ENCODE results near the gene MED12L. TPM values are rescaled to one million over a fixed set of nuclear protein-coding genes. Genes with fewer than 3 reads are reported as not detected.

Gene MED12L
- total RNA-seq, 3 donors from 2014 or later = 0.48 to 1.6 (median 1.6) TPM

DNA sequence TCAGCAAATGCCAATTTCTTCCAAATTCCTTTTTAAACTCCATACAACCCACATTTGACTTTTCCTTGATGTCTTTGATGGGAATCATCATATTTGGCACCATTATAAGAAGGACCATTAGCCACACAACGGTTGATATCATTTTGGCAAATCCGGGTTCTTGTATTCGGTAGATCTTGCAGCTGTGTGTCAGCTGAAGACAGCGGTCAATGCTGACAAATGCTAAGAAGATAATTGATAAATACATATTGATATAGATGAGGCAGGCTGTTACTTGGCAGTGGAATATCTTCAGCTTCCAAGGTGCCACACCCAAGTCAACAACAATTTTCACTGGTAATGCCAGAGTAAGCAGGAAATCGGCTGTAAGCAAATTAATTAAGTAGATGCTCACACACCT lies 113.4 kb downstream of the MED12L start:
- H3K4me1 ChIP-seq = no peaks in the 10 kb centered on the region
- no peaks in the 10 kb centered on the region for H3K27me3 ChIP-seq
- intact Hi-C loops (cut with DNase I; ENCODE audit: low total_unique reads) = no loop called here
- TF ChIP-seq POLR2A (IDR thresholded peaks at IDR 0.05) (no peak), POLR2AphosphoS5 (IDR thresholded peaks at IDR 0.05) (no peak)
- TF ChIP-seq, protein P1, sequence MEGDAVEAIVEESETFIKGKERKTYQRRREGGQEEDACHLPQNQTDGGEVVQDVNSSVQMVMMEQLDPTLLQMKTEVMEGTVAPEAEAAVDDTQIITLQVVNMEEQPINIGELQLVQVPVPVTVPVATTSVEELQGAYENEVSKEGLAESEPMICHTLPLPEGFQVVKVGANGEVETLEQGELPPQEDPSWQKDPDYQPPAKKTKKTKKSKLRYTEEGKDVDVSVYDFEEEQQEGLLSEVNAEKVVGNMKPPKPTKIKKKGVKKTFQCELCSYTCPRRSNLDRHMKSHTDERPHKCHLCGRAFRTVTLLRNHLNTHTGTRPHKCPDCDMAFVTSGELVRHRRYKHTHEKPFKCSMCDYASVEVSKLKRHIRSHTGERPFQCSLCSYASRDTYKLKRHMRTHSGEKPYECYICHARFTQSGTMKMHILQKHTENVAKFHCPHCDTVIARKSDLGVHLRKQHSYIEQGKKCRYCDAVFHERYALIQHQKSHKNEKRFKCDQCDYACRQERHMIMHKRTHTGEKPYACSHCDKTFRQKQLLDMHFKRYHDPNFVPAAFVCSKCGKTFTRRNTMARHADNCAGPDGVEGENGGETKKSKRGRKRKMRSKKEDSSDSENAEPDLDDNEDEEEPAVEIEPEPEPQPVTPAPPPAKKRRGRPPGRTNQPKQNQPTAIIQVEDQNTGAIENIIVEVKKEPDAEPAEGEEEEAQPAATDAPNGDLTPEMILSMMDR (IDR thresholded peaks at IDR 0.05) = no peak
- H3K36me3 ChIP-seq = no peaks in the 10 kb centered on the region
- DNase-seq (ENCODE audit: low spot score in 2 of 2) = no peak
- H3K27ac ChIP-seq = no peak overlapping the region
- H3K9me3 ChIP-seq = no peaks in the 10 kb centered on the region
- no peak overlapping the region for H3K4me3 ChIP-seq

DNA sequence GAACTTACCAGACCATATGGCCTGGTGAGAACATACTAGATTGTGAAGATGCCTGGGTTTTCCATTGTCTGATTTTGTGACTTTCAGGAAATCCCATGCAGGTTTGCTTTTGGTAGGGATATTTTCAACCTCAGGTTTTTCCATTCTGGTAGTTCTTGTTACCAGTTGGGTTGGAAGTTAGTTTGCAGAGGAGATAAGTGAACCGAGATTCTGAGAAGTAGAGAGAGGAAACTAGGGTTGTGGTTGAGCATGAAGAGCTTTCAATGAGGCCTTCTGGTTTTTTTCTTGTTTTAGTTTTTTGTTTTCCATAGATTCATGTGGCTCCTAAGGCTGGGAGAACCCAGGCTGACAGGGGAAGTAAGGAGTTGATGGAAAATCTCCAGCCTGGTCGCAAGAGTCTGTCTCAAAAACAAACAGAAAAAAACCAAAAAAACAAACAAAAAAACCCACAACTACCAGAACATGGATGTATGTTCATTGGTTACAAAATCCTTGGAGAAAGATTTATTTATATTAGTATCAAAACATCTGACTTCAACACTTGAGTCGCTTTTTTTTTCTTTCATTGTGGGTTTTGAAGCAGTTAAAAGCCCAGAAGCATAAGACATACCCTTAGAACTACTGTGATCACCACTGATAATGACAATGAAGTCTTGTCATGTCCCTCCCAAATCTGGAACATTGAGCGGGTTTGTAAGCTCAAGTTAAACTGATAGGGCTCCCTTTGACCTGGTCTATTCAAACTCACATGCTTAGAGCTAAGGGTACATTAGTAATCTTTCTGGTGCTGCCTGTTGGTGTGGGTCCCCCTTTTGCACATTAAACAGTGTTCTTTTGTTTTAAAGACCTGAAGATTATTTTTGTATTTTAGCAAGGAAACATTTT lies 114.3 kb downstream of the MED12L start:
- TF ChIP-seq, protein P1 (IDR thresholded peaks at IDR 0.05) = no peak
- TF ChIP-seq POLR2A (IDR thresholded peaks at IDR 0.05) (no peak), POLR2AphosphoS5 (IDR thresholded peaks at IDR 0.05) (no peak)
- Histone ChIP-seq H3K4me1 (no peaks in the 10 kb centered on the region), H3K9me3 (no peaks in the 10 kb centered on the region), H3K27ac (no peak overlapping the region), H3K27me3 (no peaks in the 10 kb centered on the region), H3K36me3 (no peaks in the 10 kb centered on the region), H3K4me3 (no peak overlapping the region)
- DNase-seq (ENCODE audit: low spot score in 2 of 2) = no peak
- intact Hi-C loops (cut with DNase I; ENCODE audit: low total_unique reads) = no loop called here

DNA sequence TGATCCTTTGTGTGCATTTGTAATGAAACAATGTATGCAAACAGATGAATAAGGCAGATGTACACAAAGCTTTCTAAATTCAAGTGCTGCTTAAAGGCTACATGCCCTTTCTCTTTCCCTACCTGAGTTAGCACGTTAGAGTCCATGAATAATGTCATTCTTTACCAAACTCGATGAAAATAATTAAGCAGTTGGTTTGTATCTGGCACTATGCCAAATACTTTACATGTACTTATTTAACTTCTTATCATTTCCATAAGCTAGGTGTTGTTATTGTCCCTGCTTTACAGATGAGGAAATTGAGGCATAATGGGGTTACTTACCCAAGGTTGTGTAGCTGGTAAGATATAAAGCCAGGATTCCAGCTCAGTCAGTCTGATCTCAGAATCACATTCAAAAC lies 115.1 kb downstream of the MED12L start:
- no peak for DNase-seq (ENCODE audit: low spot score in 2 of 2)
- H3K4me3 ChIP-seq = no peak overlapping the region
- no peaks in the 10 kb centered on the region for H3K36me3 ChIP-seq
- H3K4me1 ChIP-seq = no peaks in the 10 kb centered on the region
- no peaks in the 10 kb centered on the region for H3K27me3 ChIP-seq
- no peak overlapping the region for H3K27ac ChIP-seq
- TF ChIP-seq, protein P1 (IDR thresholded peaks at IDR 0.05) = no peak
- no peak for TF ChIP-seq POLR2A (IDR thresholded peaks at IDR 0.05)
- no peak for TF ChIP-seq POLR2AphosphoS5 (IDR thresholded peaks at IDR 0.05)
- no peaks in the 10 kb centered on the region for H3K9me3 ChIP-seq
- intact Hi-C loops (cut with DNase I; ENCODE audit: low total_unique reads) = no loop called here

DNA sequence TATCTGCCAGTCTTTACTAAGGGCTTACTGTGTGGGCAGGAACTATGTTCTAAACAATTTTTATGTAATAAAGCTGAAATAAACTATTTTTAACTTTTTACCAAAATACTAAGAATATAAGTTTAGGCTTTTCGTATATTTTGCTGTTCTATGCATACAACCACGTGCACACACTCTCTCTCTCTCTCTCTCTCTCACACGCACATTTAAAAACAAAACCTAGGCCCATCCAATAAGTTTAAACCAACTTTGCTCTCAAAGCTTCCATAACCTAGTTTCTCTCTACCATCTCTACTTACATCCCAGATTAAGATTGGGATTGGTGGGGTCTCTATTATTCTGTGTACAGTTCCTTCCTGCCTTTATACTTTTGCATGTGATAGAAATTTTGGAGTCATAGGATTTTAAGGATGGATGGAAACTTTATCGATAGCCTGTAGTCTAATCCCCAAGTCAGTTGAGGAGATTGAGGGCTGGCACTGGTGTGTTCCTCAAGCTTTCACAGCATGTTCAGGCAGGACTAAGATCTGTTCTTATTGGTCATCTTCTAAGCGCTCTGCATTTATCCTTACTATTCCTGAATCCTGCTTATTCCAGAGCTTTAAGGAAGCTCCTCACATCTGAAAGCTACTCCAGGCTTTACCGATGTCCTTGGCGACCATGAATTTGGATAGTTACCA lies 115.7 kb downstream of the MED12L start:
- H3K9me3 ChIP-seq = no peaks in the 10 kb centered on the region
- intact Hi-C loops (cut with DNase I; ENCODE audit: low total_unique reads) = no loop called here
- H3K4me3 ChIP-seq = no peak overlapping the region
- no peaks in the 10 kb centered on the region for H3K4me1 ChIP-seq
- DNase-seq (ENCODE audit: low spot score in 2 of 2) = no peak
- no peaks in the 10 kb centered on the region for H3K27me3 ChIP-seq
- no peaks in the 10 kb centered on the region for H3K36me3 ChIP-seq
- TF ChIP-seq, protein P1 (IDR thresholded peaks at IDR 0.05) = no peak
- TF ChIP-seq POLR2AphosphoS5 (IDR thresholded peaks at IDR 0.05) (no peak), POLR2A (IDR thresholded peaks at IDR 0.05) (no peak)
- no peak overlapping the region for H3K27ac ChIP-seq

DNA sequence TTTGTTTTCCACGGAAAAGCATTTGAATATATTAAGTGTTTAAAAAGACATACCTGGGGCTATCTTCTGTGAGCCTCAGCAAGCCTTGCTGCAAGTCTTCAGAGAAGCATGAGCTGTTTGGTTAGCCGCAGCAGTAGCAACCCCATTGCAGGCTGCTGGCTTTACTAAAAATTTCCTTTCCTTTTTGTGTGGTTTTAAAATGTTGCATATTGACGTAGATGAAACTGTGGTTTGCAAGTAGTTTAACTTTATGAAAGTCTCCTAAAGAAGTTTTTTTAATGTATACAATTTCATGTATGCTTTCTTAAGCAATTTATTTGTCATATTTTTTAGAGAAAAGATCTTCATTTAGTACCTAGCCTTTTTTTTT lies 117.6 kb downstream of the MED12L start, which contains the start of gene GPR171:
Gene GPR171, minus strand, starts transcription at position 166 of the 370 bp plus-strand sequence. CDS start 3,830 bp downstream, outside the sequence.
- no peak for DNase-seq (ENCODE audit: low spot score in 2 of 2)
- Histone ChIP-seq H3K36me3 (no peaks in the 10 kb centered on the region), H3K27me3 (no peaks in the 10 kb centered on the region), H3K9me3 (no peaks in the 10 kb centered on the region), H3K27ac (no peak within 1 kb of the TSS), H3K4me1 (no peaks in the 10 kb centered on the region), H3K4me3 (peak within 1 kb of the TSS in 1 of 3 donors; percentile 2)
- intact Hi-C loops (cut with DNase I; ENCODE audit: low total_unique reads) = no loop called here
- TF ChIP-seq, protein P1 (IDR thresholded peaks at IDR 0.05) = no peak
- no peak for TF ChIP-seq POLR2AphosphoS5 (IDR thresholded peaks at IDR 0.05)
- TF ChIP-seq POLR2A (IDR thresholded peaks at IDR 0.05) = no peak

Data from breast epithelium (tissue), 4 donors.